HG02623 (cell line): Measurements from ENCODE around the gene KLF11.
A peak's percentile ranks its signal among the peaks of the same experiment; 100 is the strongest.

Experiments used
- ATAC-seq: cut with Tn5 transposase; IDR thresholded peaks from one replicate; pipeline ENCODE4 v1.9.1; 2021; ENCODE audit warnings: moderate library complexity; ENCODE audit not compliant: unreplicated experiment

KLF11 gene

DNA sequence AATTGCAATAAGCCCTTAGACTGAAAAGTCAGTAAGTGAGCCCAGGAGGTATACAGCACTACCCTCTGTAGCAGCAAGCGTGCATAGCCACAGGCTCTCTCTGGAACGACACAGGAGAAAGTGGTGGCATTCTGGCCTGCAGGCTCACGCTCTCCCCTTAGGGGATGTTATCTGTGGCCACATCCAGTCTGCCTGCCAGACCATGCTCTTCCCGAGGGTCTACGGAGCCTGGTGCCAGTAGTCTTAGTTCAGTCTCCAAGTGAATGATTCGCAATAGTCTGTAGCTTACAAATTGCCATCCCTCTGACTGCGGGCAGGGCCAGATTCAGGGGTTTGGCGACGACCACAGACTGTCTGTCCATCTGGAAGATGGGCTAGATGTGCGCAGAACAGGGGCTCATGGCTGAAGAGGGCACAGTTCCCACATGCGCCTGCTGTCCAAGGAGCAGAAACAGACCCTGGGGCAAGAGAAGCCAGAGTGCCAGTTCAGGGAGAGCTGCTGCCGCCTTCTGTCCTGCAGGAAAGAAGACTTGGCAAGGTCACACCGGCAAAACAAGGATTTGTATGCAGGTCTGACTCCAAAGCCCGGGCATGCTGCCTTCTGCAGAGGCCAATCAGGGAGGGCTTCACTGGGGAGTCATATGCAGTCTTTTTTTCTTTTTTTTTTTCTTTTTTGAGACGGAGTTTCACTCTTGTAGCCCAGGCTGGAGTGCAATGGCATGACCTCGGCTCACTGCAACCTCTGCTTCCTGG lies 3.5 kb upstream of the KLF11 start:
- ATAC-seq, result no peak

DNA sequence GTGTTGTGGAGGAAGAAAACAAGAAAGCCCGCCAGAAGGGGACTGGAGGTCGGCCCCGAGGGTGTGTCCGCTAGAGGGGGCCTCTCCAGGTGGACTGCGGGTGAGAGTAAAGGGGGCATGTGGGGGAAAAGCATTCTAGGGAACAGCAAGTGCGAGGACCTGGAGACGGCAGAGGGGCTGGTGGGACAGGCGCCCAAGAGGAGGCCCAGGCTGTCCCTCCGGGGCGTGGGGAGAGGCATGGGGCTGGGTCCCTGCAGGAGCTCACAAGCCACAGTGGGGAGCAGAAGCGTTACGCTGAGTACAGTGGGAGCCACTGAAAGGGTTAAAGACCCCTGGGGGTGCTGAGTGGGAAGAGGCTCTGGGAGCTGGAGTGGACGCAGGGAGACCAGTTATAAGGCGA lies 1.6 kb upstream of the KLF11 start:
- ATAC-seq, result no peak

DNA sequence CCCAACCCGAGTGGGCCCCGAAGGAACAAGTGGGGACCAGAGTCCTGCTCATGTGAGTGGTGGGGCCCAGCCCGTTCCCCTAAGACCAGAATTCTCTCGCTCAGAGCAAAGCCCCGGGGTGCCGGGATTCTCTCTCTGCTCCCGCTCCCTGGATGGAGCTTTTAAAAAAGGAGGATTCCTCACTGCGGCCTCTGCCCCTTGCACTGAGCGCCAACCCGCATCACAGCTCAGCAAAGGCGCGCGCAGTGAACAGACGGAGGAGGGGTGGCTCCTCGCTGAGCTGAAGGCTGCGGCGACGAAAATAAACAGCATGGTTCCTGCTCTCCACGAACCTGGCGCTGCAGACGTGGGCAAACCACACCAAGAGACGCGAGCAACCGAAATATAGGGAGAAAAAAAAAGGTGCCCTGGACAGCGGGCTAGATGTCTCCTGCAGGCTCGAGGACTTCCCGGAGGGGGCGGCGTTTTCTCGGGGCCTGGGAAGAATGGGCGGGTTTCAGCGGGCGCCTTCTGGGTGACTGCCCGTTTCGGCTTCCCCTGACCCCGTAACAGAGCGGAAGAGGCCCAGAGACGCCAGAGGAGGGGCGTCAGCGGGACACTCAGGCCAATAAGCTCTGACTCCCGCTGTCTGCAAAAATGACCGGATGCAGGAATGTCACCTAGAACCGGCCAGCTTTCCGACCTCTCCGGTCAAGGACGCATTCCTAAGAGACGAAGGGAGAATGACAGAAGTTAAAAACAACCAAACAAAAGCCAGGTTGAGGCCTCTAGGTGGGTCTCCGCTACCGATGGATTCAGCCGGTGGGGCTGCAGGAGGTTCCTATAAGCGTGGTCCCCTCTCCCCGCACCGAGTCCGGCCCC lies 819 bp upstream of the KLF11 start:
- ATAC-seq, result no peak

DNA sequence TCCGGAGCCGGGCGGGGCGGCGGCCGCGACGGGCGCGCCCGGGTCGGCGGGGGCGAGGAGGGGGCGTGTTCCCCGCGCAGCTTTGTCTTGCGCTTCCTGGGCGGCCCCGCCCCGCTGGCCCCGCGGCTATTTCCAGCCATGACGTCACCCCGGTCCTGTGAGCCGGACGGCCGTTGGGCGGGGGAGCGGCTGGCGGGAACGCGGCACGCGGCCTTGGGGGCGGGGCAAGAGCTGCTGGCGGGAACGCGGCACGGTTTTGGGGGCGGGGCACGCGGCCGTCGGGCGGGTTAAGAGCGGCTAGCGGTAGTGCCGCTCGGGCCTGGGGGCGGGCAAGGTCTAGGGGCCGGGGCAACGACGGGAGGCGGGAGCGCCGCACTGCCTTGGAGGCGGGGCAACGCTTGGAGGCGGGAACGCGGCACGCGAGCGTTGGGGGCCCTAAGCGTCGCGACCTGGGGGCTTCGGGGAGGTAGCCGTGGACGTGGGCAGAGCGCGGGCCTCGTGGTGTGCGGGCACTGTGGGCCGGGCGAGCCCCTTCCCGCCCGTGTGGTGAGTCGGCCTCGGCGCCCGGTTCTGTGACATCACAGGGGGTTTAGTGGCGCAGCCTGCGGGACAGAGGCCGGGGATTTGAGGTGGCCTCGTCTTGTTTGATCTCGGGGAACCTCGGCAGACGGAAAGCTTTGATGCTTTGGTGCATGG lies 704 bp downstream of the KLF11 start:
- ATAC-seq, result peak; percentile 33

DNA sequence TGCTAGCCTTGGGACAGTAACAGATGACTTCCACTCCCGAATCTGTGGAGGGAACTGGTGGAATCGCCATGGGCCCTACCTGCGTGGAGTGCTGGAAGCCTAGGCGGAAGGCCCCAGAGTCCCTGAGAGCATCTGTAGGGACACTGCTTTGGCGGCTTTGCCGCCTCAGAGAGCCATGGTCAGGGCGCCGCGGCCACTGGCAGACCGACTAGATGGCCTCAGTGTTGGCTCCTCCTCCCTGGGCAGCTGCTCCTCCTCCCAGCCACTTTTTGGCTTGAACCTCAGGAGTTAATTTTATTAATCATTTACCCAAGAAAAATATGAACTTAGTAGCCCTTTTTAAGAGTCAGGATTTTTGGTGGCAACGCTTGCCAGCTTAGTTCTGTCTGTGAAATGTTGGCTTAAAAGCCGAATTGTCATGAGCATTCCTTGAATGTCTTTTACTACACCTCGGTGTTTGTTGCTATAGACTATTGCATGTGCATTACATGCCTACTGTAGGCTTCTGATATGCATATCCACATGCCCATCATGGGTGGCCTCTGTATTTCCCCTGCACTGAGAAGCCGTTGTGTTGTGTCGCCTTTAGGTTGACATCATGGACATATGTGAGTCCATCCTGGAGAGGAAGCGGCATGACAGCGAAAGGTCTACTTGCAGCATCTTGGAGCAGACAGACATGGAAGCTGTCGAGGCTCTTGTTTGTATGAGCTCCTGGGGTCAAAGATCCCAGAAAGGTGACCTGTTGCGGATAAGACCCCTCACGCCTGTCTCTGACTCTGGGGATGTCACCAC lies 2.4 kb downstream of the KLF11 start:
- no peak for ATAC-seq

DNA sequence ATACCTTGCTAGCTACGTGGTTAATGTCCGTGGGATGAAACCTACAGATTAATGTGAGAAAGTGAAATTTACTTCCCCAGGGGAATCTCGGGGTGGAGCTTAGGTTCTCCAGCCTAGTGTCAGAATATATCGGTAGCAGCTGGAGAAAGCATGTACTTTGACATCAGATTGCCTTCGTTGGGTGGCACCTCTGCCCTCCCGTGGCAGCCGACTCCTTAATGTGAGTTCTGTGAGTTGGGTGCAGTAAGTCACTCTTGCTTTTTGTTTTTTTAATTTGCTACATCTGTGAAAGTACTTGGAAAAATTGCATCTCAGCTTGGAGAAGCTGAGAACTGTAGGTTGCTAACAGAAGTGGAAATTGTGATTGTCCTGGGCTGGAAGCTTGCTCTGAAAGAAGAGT lies 3.6 kb downstream of the KLF11 start:
- no peak for ATAC-seq

DNA sequence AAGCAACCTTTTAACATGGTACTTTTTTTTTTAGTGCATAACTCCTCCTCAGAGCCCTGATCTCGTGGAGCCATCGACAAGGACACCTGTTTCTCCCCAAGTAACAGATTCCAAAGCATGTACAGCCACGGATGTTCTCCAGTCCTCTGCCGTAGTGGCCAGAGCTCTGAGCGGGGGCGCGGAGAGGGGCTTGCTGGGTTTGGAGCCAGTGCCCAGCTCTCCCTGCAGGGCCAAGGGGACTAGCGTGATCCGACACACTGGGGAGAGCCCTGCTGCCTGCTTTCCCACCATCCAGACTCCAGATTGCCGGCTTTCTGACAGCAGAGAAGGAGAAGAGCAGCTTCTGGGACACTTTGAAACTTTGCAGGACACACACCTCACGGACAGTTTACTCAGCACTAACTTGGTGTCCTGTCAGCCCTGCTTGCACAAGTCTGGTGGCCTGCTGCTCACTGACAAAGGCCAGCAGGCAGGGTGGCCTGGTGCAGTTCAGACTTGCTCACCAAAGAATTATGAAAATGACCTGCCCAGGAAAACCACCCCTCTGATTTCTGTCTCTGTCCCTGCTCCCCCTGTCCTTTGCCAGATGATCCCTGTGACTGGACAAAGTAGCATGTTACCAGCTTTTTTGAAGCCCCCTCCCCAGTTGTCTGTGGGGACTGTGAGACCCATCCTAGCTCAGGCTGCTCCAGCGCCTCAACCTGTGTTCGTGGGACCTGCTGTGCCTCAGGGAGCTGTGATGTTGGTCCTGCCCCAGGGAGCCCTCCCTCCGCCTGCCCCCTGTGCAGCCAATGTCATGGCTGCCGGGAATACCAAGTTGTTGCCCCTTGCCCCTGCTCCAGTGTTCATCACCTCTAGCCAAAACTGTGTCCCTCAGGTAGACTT lies 4.5 kb downstream of the KLF11 start:
- ATAC-seq, result no peak

DNA sequence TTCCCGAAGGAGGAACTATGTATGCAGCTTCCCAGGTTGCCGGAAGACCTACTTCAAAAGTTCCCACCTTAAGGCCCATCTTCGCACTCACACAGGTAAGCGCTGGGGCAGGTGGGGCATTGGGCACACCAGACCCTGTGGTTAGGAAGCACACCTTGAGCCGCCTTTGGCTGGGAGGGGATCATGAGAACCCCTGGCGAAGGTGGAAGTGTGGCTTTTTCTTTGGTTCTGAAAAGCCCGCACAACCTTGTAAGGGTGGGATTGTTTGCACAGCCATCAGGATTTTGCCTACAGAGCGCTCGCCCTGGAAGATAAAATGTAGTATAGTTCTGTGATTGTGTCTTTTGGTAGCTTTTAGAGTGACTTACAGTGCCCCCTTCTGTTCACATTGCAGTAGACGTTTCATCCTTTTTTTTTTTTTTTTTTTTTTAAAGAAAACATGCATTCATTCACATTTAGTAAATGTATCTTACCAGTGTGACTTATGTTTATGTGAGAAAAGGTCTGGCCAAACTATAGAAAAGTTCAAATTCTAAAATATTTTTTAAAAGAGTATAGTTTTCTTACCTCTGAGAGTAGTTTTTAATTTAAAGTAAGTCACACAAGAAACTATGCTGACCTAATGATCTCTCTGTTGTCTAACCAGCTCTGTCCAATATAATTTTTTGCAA lies 5.3 kb downstream of the KLF11 start:
- ATAC-seq, result no peak

DNA sequence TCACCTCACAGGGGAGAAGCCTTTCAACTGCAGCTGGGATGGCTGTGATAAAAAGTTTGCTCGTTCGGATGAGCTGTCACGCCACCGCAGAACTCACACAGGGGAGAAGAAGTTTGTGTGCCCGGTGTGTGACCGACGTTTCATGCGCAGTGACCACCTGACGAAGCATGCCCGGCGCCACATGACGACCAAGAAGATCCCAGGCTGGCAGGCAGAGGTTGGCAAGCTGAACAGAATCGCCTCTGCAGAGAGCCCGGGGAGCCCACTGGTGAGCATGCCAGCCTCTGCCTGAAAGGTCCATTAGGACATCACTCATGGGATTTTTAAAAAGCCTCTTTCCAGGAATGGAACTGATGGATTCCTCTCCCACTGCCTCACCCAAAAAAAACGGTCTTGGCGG lies 8.9 kb downstream of the KLF11 start:
- ATAC-seq, result no peak

DNA sequence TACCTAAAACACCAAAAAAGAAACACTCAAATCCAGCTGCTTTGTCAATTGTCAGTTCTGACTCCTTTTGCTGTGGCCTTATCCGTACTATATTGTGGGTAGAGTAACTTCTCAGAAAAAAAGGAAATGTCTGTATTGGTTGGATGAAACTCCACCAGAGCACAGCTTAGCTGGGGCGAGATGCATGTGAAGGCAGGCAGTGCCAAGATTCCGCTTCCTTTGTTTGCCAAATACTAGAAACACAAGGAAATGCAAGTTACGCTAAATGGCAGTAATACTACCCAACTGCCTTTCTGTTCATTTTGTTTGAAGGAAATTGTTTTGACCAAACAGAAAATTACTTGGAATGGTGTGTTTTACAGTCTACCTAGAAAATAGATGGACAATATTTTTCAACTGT lies 10.0 kb downstream of the KLF11 start:
- no peak for ATAC-seq

DNA sequence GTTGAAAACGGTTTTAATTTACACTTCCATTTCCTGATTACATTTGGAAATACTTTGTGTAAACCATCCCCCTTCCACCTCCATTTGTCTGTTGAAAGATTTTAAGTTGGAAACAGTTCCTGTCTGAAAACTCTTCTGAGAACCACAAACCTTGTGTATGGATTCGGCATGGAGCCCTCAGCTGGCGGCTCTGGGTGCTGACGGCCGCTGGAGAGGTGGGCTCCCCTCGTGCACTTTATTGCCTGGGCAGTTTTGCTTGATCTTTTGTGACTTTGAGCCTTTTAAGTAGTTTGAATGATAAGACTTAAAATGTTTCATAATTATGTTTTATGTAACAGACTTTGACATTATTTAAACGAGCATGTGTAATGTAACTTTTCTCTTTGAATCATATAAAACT lies 11.1 kb downstream of the KLF11 start:
- no peak for ATAC-seq

DNA sequence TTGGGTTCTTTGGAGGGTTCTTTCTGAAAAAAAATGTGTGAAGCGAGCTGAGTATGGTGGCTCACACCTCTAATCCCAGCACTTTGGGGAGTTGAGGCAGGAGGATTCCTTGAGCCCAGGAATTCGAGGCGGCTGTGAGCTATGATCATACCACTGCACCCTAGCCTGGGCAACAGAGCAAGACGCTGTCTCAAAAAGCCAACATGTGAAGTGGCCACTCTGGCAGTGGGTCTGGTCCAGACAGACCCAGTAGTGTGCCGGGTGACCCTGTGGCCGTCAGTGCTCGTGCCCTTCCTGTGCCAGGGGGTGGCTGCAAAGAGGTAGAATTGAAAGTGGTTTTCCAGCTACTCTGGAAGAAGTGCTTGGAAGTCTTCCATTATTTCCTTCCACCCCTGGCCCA lies 11.6 kb downstream of the KLF11 start:
- no peak for ATAC-seq

DNA sequence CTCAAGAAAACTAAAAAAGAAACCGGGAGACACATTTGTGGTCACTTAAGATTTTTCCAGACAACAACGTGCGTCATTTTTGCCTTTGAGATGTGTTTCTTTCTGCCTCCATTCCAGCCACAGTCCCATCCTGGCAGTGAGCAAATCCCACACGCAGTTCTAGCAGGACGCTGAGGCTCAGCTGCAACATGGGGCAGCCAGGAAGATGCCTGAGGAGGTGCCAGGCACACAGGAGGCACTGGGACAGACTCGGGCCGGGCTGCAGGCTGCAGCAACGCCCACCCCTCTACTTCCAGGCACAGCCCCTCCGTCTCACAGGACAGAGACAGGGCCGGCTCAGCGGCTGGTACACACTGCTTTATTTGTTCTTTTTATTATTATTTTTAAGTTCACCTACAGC lies 13.1 kb downstream of the KLF11 start:
- no peak for ATAC-seq

DNA sequence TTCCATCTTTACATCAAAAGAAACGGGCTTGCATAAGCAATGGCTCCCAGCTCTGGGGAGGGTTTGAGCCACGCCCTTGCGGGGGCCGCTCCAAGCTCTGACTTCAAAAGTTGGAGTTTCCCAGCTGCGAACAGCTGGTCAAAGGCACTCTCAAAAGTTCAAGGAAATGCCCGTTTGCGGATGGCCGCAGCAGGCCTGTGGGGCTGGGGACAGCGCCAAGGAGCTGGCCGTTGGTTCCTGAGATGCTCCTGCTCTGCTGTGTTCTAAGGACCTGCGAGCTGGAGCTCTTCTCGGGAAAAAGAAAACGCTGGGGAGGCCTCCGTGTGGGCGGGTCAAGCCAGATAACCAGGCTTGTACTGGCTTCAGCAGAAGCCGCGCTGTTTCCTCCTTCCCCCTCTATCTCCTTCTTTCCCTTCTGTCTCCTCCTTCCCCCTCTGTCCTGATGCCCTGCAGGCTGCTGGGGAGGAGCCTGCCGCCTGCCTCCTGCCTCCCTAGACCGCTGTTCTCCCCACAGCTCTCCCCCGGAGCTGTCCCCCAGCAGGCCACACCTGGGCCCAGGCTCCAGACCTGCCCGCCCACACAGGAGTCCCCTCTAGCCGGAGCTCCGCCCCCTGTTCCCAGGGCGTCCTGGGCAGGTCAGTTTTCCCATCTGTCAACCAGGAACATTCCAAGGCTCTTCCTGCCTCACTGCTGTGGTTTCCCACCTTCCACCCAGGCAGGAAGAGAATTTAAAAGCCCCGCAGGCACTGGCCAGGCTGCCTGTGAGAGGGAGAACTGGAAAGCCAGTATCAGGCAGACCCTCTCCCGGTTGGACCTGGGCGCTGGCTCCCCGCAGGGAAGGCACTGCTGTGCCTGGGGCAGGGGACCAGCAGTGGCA lies 14.1 kb downstream of the KLF11 start:
- no peak for ATAC-seq

DNA sequence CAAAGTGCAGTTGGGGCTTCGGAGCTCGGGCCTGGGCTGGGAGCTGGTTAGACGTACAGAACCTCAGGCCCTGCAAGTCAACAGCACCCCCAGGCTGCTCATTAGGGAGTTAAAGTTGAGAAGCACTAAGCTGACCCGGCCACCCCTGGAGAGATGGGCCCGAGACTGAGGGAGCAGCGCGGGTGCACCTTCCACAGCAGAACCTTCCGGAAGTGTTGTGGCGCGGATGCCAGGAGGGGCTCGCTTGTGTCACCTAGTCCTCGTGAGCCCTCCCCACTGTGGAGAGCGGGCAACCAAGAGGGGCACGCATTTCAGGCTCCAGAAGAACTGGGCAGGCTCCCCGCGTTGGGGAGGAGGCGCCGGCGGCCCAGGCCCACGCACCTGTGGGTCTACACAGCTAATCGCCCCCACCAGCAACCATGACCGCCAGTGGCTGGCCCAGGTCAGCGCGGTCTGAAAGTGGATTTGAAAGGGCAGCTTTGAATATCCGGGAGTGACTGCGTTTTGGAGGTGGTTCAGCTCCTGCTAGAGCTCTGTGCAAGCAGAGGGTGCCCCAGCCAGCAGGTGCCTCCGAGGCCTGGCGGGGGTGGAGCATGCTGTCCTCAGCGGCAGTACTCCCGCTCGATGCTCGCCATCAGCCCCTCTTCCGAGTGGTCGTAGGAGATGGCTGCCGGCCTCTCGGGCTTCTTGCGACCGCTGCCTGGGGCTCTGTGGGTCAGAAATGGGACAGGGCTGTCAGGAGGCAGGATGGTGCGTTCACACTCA lies 15.1 kb downstream of the KLF11 start:
- ATAC-seq, result no peak

DNA sequence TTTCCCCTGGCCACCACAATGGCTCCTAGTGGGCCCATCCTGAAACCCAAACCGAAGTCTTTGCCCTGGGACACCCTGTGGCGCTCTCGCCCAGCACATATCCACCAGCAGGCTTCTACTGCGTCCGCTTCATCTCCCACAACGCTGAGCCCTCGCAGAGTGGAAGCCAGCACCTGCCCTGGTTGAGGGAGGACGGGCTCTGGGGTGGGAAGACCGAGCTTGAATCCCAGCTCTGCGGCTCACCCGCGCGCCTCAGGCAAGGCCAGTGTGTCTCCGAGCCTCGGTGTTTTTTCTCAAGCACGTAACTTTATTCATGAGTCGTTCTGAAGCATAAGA lies 15.6 kb downstream of the KLF11 start:
- no peak for ATAC-seq

DNA sequence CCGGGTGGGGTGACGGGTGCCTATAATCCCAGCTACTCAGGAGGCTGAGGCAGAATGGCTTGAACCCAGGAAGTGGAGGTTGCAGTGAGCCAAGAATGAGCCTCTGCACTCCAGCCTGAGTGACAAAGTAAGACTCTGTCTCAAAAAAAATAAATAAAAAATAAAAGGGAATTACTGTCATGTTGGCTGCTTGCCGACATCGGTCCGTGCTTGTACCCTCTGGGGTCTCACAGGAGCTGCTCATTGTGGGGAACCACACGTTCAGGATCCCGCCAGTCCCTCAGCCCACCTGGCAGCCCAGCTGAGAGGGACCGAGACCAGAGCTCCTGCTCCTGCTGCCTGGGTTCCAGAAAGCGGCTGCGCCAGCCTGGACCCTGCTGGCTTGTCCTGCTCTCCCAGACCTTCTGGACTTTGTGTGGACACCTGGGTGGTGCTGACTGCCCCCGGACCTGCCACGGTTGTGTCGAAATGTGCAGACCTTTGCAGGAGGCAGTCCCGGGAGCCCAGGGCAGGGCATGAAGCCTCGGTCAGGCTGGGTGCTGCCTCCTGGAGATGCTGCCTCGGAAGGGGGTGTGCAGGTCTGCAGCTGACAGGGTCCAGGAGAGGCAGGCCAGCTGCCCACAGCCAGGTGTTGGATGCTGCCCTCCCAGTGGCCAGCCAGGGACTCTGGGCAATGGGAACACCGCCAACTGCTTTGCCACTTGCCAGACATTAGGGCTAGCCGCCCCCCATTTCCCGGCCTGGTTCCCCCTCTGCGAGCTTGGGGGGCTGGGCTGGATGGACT lies 16.4 kb downstream of the KLF11 start:
- no peak for ATAC-seq
